Fibroblast of the aortic adventitia (primary cell): ENCODE data around the gene DCAF4L1. TPM values are rescaled to one million over a fixed set of nuclear protein-coding genes. Genes with fewer than 3 reads are reported as not detected.

ENCODE experiments used
- DNase-seq: peaks from one replicate; pipeline ENCODE4 v3.0.0-alpha.2; 2010; ENCODE audit warnings: low read depth
- H3K4me3 ChIP-seq: 2 replicates; pipeline ENCODE4 v1.5.1; 2011; ENCODE audit warnings: low read depth, mild to moderate bottlenecking, control low read depth, low read length, moderate library complexity
- total RNA-seq: library from RNA; depleted of rRNA; stranded (reverse); fragments of >200 nt; gene quantifications from 2 replicates; pipeline ENCODE4 v1.2.3, GENCODE V29; 2012; ENCODE audit warnings: low replicate concordance
- TF ChIP-seq, protein P1 (sequence below): IDR thresholded peaks from 2 replicates; pipeline ENCODE4 v1.5.1; 2011; ENCODE audit warnings: mild to moderate bottlenecking, low read length, control low read depth, inconsistent platforms; ENCODE audit not compliant: insufficient read depth

DCAF4L1 gene
- total RNA-seq, 1 donor, result 0.09 TPM

DNA sequence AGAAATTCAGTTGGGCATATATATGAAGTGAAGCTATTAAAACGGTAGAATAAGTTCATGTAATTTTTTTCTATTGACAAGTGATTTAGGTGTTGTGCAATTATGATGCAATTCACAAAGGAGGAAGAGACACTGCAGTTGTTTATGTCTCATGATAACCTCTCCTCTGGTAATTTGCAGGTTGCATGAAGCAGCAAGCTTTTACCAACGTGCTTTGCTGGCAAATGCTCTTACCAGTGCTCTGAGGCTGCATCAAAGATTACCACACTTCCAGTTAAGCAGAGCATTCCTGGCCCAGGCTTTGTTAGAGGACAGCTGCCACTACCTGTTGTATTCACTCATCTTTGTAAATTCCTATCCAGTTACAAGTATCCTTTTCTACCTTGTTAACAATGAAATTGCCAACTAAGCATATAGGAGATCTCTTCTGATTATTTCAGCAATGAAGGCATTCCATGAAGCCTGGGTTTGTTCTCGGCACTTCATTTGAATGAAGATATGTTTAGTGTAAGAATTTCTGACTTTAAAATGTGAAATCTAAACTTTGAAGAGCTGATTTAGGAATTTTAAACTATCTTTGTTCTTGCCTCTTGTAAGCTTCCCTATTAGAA is 42.4 kb upstream of the DCAF4L1 start:
- TF ChIP-seq, protein P1, sequence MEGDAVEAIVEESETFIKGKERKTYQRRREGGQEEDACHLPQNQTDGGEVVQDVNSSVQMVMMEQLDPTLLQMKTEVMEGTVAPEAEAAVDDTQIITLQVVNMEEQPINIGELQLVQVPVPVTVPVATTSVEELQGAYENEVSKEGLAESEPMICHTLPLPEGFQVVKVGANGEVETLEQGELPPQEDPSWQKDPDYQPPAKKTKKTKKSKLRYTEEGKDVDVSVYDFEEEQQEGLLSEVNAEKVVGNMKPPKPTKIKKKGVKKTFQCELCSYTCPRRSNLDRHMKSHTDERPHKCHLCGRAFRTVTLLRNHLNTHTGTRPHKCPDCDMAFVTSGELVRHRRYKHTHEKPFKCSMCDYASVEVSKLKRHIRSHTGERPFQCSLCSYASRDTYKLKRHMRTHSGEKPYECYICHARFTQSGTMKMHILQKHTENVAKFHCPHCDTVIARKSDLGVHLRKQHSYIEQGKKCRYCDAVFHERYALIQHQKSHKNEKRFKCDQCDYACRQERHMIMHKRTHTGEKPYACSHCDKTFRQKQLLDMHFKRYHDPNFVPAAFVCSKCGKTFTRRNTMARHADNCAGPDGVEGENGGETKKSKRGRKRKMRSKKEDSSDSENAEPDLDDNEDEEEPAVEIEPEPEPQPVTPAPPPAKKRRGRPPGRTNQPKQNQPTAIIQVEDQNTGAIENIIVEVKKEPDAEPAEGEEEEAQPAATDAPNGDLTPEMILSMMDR, result no peak
- peak; percentile 15 for DNase-seq
- H3K4me3 ChIP-seq, result no peak overlapping the region

- H3K4me3 ChIP-seq, result no peak overlapping the region
- TF ChIP-seq, protein P1, result no peak
- no peak for DNase-seq
Measured at GRCh38 chr4:41940834-41941233, 40.7 kb upstream of the DCAF4L1 start.

- TF ChIP-seq, protein P1, result no peak
- H3K4me3 ChIP-seq, result no peak overlapping the region
- no peak for DNase-seq
Measured at GRCh38 chr4:41943506-41943905, 38.0 kb upstream of the DCAF4L1 start.

DNA sequence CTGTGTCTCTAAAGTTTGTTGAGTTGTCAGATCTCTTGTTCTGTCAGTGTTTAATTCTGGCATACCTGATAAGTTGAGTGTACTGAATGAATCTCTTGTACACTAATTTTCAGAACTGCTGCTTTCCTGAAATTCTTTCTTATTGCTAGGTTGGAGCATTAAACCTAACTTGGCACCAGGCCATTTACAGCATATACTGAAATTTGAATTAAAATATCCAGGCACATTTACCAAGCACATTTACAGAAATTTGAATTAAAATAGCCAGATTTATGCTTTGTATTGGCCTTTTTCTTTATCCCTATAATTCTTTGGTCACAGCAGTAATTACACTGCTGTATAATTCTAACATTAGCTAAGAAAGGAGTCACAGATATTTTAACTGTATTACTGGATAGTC is 37.5 kb upstream of the DCAF4L1 start:
- no peak for DNase-seq
- H3K4me3 ChIP-seq, result no peak overlapping the region
- TF ChIP-seq, protein P1, result no peak

DNA sequence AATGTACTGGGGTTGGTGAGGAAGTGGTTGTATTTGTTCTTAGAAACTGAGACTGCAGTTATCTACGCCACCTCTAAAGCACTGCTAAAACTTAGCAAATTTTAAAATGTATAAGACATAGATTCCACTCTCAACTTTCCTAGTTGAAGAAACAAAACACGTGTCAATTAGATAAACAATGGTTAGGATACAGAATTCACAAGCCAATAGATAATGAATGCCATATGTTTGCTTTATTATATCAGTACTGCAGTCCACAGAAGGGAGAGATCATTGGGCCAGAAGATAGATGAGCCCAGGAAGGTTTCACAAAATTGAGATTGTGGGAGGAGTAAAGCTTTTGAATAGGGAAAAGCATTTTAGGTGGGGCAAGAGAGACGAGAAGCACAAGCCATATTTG is 32.0 kb upstream of the DCAF4L1 start:
- TF ChIP-seq, protein P1, result no peak
- DNase-seq, result no peak
- H3K4me3 ChIP-seq, result no peak overlapping the region

DNA sequence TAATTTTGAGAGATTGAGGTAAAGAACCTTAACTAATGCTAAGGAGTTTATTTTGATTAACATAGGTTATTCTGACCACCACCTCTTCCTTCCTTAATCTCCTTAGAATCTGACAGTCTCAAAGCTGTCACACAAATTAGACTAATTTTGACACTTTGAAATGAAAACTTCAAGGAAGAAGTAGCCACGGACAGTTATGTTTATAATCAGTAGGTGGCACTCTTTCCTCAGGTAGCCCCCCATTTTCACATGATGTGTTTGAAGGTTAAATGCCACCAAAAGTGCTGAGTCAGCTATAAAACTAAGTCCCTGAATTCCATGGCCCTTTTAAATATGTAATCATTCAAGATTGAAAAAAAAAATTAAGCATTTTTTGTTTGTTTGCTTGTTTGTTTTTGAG is 23.9 kb upstream of the DCAF4L1 start:
- no peak overlapping the region for H3K4me3 ChIP-seq
- TF ChIP-seq, protein P1, result no peak
- no peak for DNase-seq

DNA sequence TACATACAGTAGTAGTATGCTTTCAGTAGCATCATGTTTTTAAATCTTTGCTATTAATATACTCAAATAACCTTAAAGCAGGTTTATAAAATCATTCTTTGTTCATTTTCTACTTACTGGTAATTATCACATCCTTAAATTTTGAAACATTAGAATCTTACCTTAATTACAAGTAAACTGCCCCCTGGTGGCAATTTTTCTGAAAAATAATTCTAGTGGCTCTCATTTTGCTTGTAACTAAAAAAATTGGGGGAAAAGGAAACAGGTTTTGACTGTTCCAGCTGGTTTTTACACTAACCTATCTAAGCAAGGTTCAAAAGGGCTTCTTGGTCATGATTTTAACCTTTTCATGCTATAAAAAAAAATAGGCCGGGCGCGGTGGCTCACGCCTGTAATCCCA is 18.5 kb upstream of the DCAF4L1 start:
- peak; percentile 33 for DNase-seq
- H3K4me3 ChIP-seq, result no peak overlapping the region
- TF ChIP-seq, protein P1, result peak; percentile 39
